ENCODE measurements around the gene MIEF2.

- no peak for TF ChIP-seq CTCF (IDR thresholded peaks at IDR 0.05)
- TF ChIP-seq ZFX (IDR thresholded peaks at IDR 0.05; ENCODE audit: borderline replicate concordance) = no peak
Measured at GRCh38 chr17:18225121-18225641, 35.3 kb upstream of the MIEF2 start, which contains the start of gene LLGL1.
